ENCODE results near the gene BICC1. TPM values are rescaled to one million over a fixed set of nuclear protein-coding genes. Genes with fewer than 3 reads are reported as not detected.

Gene BICC1
- 29.8 and 50.1 TPM in 2 replicates for total RNA-seq

GRCh38 chr10:58512491-58513187, at the start of gene BICC1:
TSS of gene BICC1 (plus strand) at chr10:58512872. CDS start at chr10:58513144, 272 bp downstream.

Other genes starting within 250 kb of the BICC1 start
- gene IPMK, start 245.0 kb upstream of the BICC1 start, total RNA-seq, result 2.8 and 5.9 TPM in 2 replicates
- 15.5 and 20.0 TPM in 2 replicates for gene CISD1, start 243.7 kb upstream of the BICC1 start, total RNA-seq
- 9.2 and 15.9 TPM in 2 replicates for gene UBE2D1, start 177.9 kb upstream of the BICC1 start, total RNA-seq
- gene TFAM, start 127.5 kb upstream of the BICC1 start, total RNA-seq, result 17.5 and 21.6 TPM in 2 replicates